ENCODE measurements around the gene RPL19. TPM values are rescaled to one million over a fixed set of nuclear protein-coding genes. Genes with fewer than 3 reads are reported as not detected.

The RPL19 gene
- total and polyA plus RNA-seq, 4 donors: 1,387 to 4,055 (median 1,971) TPM

- Histone ChIP-seq H3K9ac (ENCODE audit: insufficient read depth in 1 of 2, low read length in 2 of 2) (no peak overlapping the region), H3K4me3 (no peak overlapping the region), H3K27me3 (ENCODE audit: control insufficient read depth in 3 of 3, insufficient read depth in 3 of 3, low read length in 2 of 3) (no peaks in the 10 kb centered on the region), H3K4me1 (ENCODE audit: control insufficient read depth in 5 of 5, insufficient read depth in 5 of 5, low read length in 5 of 5) (no peaks in the 10 kb centered on the region), H3K27ac (ENCODE audit: low read depth in 1 of 2, low read length in 1 of 2) (no peak overlapping the region), H3K36me3 (ENCODE audit: control insufficient read depth in 4 of 4, insufficient read depth in 4 of 4, low read length in 4 of 4) (peaks cover 0 to 22% (median 7%) of the 10 kb centered on the region in 4 donors), H3K9me3 (ENCODE audit: control insufficient read depth in 4 of 4, insufficient read depth in 3 of 4, low read length in 3 of 4) (no peaks in the 10 kb centered on the region)
- ATAC-seq (ENCODE audit: insufficient read depth, low FRiP score): no peak
- no peak for TF ChIP-seq CTCF (IDR thresholded peaks at IDR 0.05; ENCODE audit: control extremely low read depth, extremely low read depth)
- no peak for DNase-seq
- WGBS, 2 donors: 91 to 94% methylated on average over 12 of the region's 12 CpGs
These were observed 22.8 kb upstream of the RPL19 start for GRCh38 chr17:39177256-39177655.

GRCh38 chr17:39178536-39178935 is 21.5 kb upstream of the RPL19 start:
- ATAC-seq (ENCODE audit: insufficient read depth, low FRiP score): no peak
- peaks cover 0 to 26% (median 10%) of the 10 kb centered on the region in 4 donors for H3K36me3 ChIP-seq (ENCODE audit: control insufficient read depth in 4 of 4, insufficient read depth in 4 of 4, low read length in 4 of 4)

GRCh38 chr17:39181303-39181702 is 18.8 kb upstream of the RPL19 start:
- H3K27ac ChIP-seq (ENCODE audit: low read depth in 1 of 2, low read length in 1 of 2): no peak overlapping the region
- no peak for DNase-seq
- H3K27me3 ChIP-seq (ENCODE audit: control insufficient read depth in 3 of 3, insufficient read depth in 3 of 3, low read length in 2 of 3): no peaks in the 10 kb centered on the region
- 92 to 97% methylated on average over 5 of the region's 5 CpGs for WGBS, 2 donors
- no peak overlapping the region for H3K4me3 ChIP-seq
- no peak for ATAC-seq (ENCODE audit: insufficient read depth, low FRiP score)
- no peak overlapping the region for H3K9ac ChIP-seq (ENCODE audit: insufficient read depth in 1 of 2, low read length in 2 of 2)
- peaks cover 0 to 46% (median 14%) of the 10 kb centered on the region in 4 donors for H3K36me3 ChIP-seq (ENCODE audit: control insufficient read depth in 4 of 4, insufficient read depth in 4 of 4, low read length in 4 of 4)
- H3K4me1 ChIP-seq (ENCODE audit: control insufficient read depth in 5 of 5, insufficient read depth in 5 of 5, low read length in 5 of 5): no peaks in the 10 kb centered on the region
- no peaks in the 10 kb centered on the region for H3K9me3 ChIP-seq (ENCODE audit: control insufficient read depth in 4 of 4, insufficient read depth in 3 of 4, low read length in 3 of 4)
- no peak for TF ChIP-seq CTCF (IDR thresholded peaks at IDR 0.05; ENCODE audit: control extremely low read depth, extremely low read depth)

More at GRCh38 chr17:39178536-39178935, 21.5 kb upstream of the RPL19 start:
- Histone ChIP-seq H3K9ac (ENCODE audit: insufficient read depth in 1 of 2, low read length in 2 of 2) (no peak overlapping the region), H3K4me1 (ENCODE audit: control insufficient read depth in 5 of 5, insufficient read depth in 5 of 5, low read length in 5 of 5) (no peaks in the 10 kb centered on the region), H3K27me3 (ENCODE audit: control insufficient read depth in 3 of 3, insufficient read depth in 3 of 3, low read length in 2 of 3) (no peaks in the 10 kb centered on the region), H3K9me3 (ENCODE audit: control insufficient read depth in 4 of 4, insufficient read depth in 3 of 4, low read length in 3 of 4) (no peaks in the 10 kb centered on the region), H3K27ac (ENCODE audit: low read depth in 1 of 2, low read length in 1 of 2) (no peak overlapping the region), H3K4me3 (no peak overlapping the region)
- no peak for TF ChIP-seq CTCF (IDR thresholded peaks at IDR 0.05; ENCODE audit: control extremely low read depth, extremely low read depth)
- 60 to 77% methylated on average over 4 of the region's 4 CpGs for WGBS, 2 donors
- DNase-seq: no peak

DNA sequence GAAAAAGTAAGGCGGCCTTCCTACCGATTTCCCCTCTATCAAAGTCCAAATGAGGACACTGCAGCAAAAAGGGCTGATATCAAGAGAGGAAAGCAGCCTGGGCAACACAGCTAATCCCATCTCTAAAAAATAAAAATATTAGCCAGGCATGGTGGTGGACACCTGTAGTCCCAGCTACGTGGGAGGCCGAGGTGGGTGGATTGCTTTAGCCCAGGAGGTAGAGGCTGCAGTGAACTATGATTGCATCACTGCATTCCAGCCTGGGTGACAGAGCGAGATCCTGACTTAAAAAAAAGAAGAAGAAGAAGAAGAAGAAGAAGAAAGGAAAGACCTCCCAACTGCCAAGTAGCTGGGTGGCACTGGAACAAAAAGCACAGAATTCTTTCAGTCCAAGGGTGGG is 17.0 kb upstream of the RPL19 start:
- TF ChIP-seq CTCF (IDR thresholded peaks at IDR 0.05; ENCODE audit: control extremely low read depth, extremely low read depth): no peak
- H3K9me3 ChIP-seq (ENCODE audit: control insufficient read depth in 4 of 4, insufficient read depth in 3 of 4, low read length in 3 of 4): no peaks in the 10 kb centered on the region
- WGBS, 2 donors: 79 to 90% methylated on average over 5 of the region's 5 CpGs
- no peak overlapping the region for H3K9ac ChIP-seq (ENCODE audit: insufficient read depth in 1 of 2, low read length in 2 of 2)
- H3K27me3 ChIP-seq (ENCODE audit: control insufficient read depth in 3 of 3, insufficient read depth in 3 of 3, low read length in 2 of 3): no peaks in the 10 kb centered on the region
- DNase-seq: no peak
- peaks cover 0 to 48% (median 14%) of the 10 kb centered on the region in 4 donors for H3K36me3 ChIP-seq (ENCODE audit: control insufficient read depth in 4 of 4, insufficient read depth in 4 of 4, low read length in 4 of 4)
- H3K4me3 ChIP-seq: no peak overlapping the region
- no peak for ATAC-seq (ENCODE audit: insufficient read depth, low FRiP score)
- H3K4me1 ChIP-seq (ENCODE audit: control insufficient read depth in 5 of 5, insufficient read depth in 5 of 5, low read length in 5 of 5): no peaks in the 10 kb centered on the region
- H3K27ac ChIP-seq (ENCODE audit: low read depth in 1 of 2, low read length in 1 of 2): no peak overlapping the region

All from lung (tissue), 12 donors.